ENCODE measurements around the gene NARF.

- TF ChIP-seq CTCF (IDR thresholded peaks at IDR 0.05): no peak
- TF ChIP-seq RCOR1 (IDR thresholded peaks at IDR 0.05; ENCODE audit: low read depth, low read length): no peak
- TF ChIP-seq RNF2 (IDR thresholded peaks at IDR 0.05; ENCODE audit: borderline replicate concordance, low read depth): no peak
- no peak for TF ChIP-seq CBX2 (IDR thresholded peaks at IDR 0.05; ENCODE audit: borderline replicate concordance, low read depth)
- no peak for TF ChIP-seq ESRRA (IDR thresholded peaks at IDR 0.05; ENCODE audit: borderline replicate concordance, low read length)
- no peak for TF ChIP-seq PBX3 (IDR thresholded peaks at IDR 0.05)
- TF ChIP-seq BHLHE40 (IDR thresholded peaks at IDR 0.05; ENCODE audit: low read depth, low read length): no peak
Observed at GRCh38 chr17:82524540-82524939, 66.0 kb downstream of the NARF start.
